ENCODE data around the gene CNKSR1. TPM values are rescaled to one million over a fixed set of nuclear protein-coding genes. Genes with fewer than 3 reads are reported as not detected.

The CNKSR1 gene
- total and polyA plus RNA-seq, 2 donors (not counting 1 experiment from before 2014, with no cell fraction given), result 3.7 to 5.8 TPM

- intact Hi-C loops (cut with micrococcal nuclease), result no loop called here
- POLR2A ChIA-PET, result no interaction called here
- ATAC-seq (ENCODE audit: low read depth) (no peak), DNase-seq (no peak)
- Histone ChIP-seq H2AFZ (ENCODE audit: insufficient read depth, low read depth, low read length, poor library complexity, severe bottlenecking) (no peak overlapping the region), H3K4me1 (ENCODE audit: control insufficient read depth in 2 of 2, insufficient read depth in 2 of 2, low read length in 2 of 2) (no peaks in the 10 kb centered on the region), H3K36me3 (replicated peaks in 1 of 2; ENCODE audit: control extremely low read depth in 1 of 2, control insufficient read depth in 1 of 2, extremely low read depth in 1 of 2, insufficient read depth in 2 of 2, low read length in 1 of 2) (no peaks in the 10 kb centered on the region), H3K9me3 (ENCODE audit: control extremely low read depth in 1 of 3, control insufficient read depth in 2 of 3, insufficient read depth in 1 of 3, low read length in 2 of 3) (no peaks in the 10 kb centered on the region), H4K20me1 (ENCODE audit: control insufficient read depth, insufficient read depth, low read length, poor library complexity, severe bottlenecking) (no peaks in the 10 kb centered on the region), H3K4me2 (replicated peaks; ENCODE audit: low read depth, low read length, poor library complexity, severe bottlenecking) (no peak overlapping the region), H3K79me2 (ENCODE audit: control insufficient read depth, insufficient read depth, low read length) (no peaks in the 10 kb centered on the region), H3K9ac (ENCODE audit: low read length) (no peak overlapping the region), H3K27ac (ENCODE audit: low read length in 2 of 2) (no peak overlapping the region), H3K4me3 (ENCODE audit: control extremely low read depth in 1 of 5, extremely low read depth in 1 of 5, insufficient read depth in 1 of 5, low read depth in 2 of 5, low read length in 4 of 5) (no peak overlapping the region), H3K27me3 (replicated peaks in 1 of 4; ENCODE audit: control extremely low read depth in 1 of 4, control insufficient read depth in 3 of 4, insufficient read depth in 4 of 4, low read length in 3 of 4) (no peaks in the 10 kb centered on the region)
- no peaks in the 10 kb centered on the region for H3K27me3 Mint-ChIP-seq
- CTCF ChIA-PET, result interaction anchor here (2.2 kb wide), 1 partner anchor 13 kb away, joined by 9 read pairs; the partner anchor contains the start of gene ZNF593
- H3K9me3 Mint-ChIP-seq (ENCODE audit: insufficient read depth), result no peaks in the 10 kb centered on the region
- H3K4me1 Mint-ChIP-seq, result no peaks in the 10 kb centered on the region
- H3K4me3 Mint-ChIP-seq, result no peak overlapping the region
- no peak overlapping the region for H3K27ac Mint-ChIP-seq
- 95% methylated on average over 7 of the region's 7 CpGs for WGBS (ENCODE audit: insufficient coverage)
- TF ChIP-seq CTCF (IDR thresholded peaks at IDR 0.05) (no peak), EZH2 (IDR thresholded peaks at IDR 0.05; ENCODE audit: borderline replicate concordance, insufficient read depth, low read depth, low read length, poor library complexity, severe bottlenecking) (no peak)
Measured at GRCh38 chr1:26182383-26182696, 5.0 kb downstream of the CNKSR1 start.

GRCh38 chr1:26184086-26184485, 6.8 kb downstream of the CNKSR1 start:
- intact Hi-C loops (cut with micrococcal nuclease), result no loop called here
- H4K20me1 ChIP-seq (ENCODE audit: control insufficient read depth, insufficient read depth, low read length, poor library complexity, severe bottlenecking), result no peaks in the 10 kb centered on the region
- H3K9ac ChIP-seq (ENCODE audit: low read length), result no peak overlapping the region
- H3K4me1 ChIP-seq (ENCODE audit: control insufficient read depth in 2 of 2, insufficient read depth in 2 of 2, low read length in 2 of 2), result no peaks in the 10 kb centered on the region
- H3K36me3 ChIP-seq (replicated peaks in 1 of 2; ENCODE audit: control extremely low read depth in 1 of 2, control insufficient read depth in 1 of 2, extremely low read depth in 1 of 2, insufficient read depth in 2 of 2, low read length in 1 of 2), result no peaks in the 10 kb centered on the region
- H3K4me3 Mint-ChIP-seq, result no peak overlapping the region
- ChIA-PET CTCF (interaction anchor here (2.2 kb wide), 1 partner anchor 14 kb away, joined by 9 read pairs; the partner anchor contains the start of gene ZNF593), POLR2A (no interaction called here)
- no peak overlapping the region for H3K4me2 ChIP-seq (replicated peaks; ENCODE audit: low read depth, low read length, poor library complexity, severe bottlenecking)
- H3K27me3 Mint-ChIP-seq, result no peaks in the 10 kb centered on the region
- 82% methylated on average over 6 of the region's 7 CpGs for WGBS (ENCODE audit: insufficient coverage)
- H3K4me3 ChIP-seq (ENCODE audit: control extremely low read depth in 1 of 5, extremely low read depth in 1 of 5, insufficient read depth in 1 of 5, low read depth in 2 of 5, low read length in 4 of 5), result no peak overlapping the region
- no peak overlapping the region for H3K27ac Mint-ChIP-seq
- no peaks in the 10 kb centered on the region for H3K4me1 Mint-ChIP-seq
- no peaks in the 10 kb centered on the region for H3K9me3 ChIP-seq (ENCODE audit: control extremely low read depth in 1 of 3, control insufficient read depth in 2 of 3, insufficient read depth in 1 of 3, low read length in 2 of 3)
- no peak overlapping the region for H3K27ac ChIP-seq (ENCODE audit: low read length in 2 of 2)
- TF ChIP-seq EZH2 (IDR thresholded peaks at IDR 0.05; ENCODE audit: borderline replicate concordance, insufficient read depth, low read depth, low read length, poor library complexity, severe bottlenecking), result no peak
- no peak for TF ChIP-seq CTCF (IDR thresholded peaks at IDR 0.05)
- H2AFZ ChIP-seq (ENCODE audit: insufficient read depth, low read depth, low read length, poor library complexity, severe bottlenecking), result no peak overlapping the region
- H3K79me2 ChIP-seq (ENCODE audit: control insufficient read depth, insufficient read depth, low read length), result no peaks in the 10 kb centered on the region
- ATAC-seq (ENCODE audit: low read depth) (no peak), DNase-seq (no peak)
- H3K9me3 Mint-ChIP-seq (ENCODE audit: insufficient read depth), result no peaks in the 10 kb centered on the region
- H3K27me3 ChIP-seq (replicated peaks in 1 of 4; ENCODE audit: control extremely low read depth in 1 of 4, control insufficient read depth in 3 of 4, insufficient read depth in 4 of 4, low read length in 3 of 4), result no peaks in the 10 kb centered on the region

All from B cell (primary cell).